ENCODE data around the gene RAD17. TPM values are rescaled to one million over a fixed set of nuclear protein-coding genes. Genes with fewer than 3 reads are reported as not detected.

Gene RAD17
- total and polyA plus RNA-seq, 2 of the 8 experiments (the other 6 are each of a cell fraction or from before 2014, with no cell fraction given) = 12.9 to 28.1 TPM

DNA sequence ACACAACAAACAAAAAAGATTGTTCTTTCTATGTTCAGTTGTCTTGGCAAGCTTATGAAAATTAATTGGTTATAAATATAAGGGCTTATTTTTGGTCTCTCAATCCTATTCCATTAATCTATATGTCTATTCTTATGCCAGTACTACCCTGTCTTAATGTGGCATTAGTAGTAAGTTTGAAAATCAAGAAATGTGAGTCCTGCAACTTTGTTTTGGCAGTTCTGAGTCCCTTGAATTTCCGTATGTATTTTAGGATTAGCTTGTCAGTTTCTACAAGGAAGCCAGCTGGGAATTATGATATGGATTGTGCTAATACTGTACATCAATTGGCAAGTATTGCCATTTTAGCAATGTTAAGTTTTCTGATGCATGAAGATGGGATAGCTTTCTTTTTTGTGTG lies 26.5 kb upstream of the RAD17 start:
- H3K27me3 ChIP-seq (replicated peaks in 1 of 4; ENCODE audit: control insufficient read depth in 3 of 4, extremely low read depth in 1 of 4, insufficient read depth in 3 of 4, low read length in 3 of 4) = no peaks in the 10 kb centered on the region
- no peak overlapping the region for H2BK5ac ChIP-seq (ENCODE audit: low read depth, low read length)
- no peaks in the 10 kb centered on the region for H3K23me2 ChIP-seq (ENCODE audit: low read depth, low read length)
- H3K27ac ChIP-seq (ENCODE audit: low read depth, low read length) = no peak overlapping the region
- no peak for FAIRE-seq
- H3K4me2 ChIP-seq (ENCODE audit: insufficient read depth in 1 of 2, low read depth in 2 of 2, low read length in 2 of 2) = no peak overlapping the region
- H2BK20ac ChIP-seq (ENCODE audit: low read length) = no peak overlapping the region
- no peak overlapping the region for H2BK12ac ChIP-seq (ENCODE audit: low read depth, low read length)
- H3K79me2 ChIP-seq (ENCODE audit: control insufficient read depth in 1 of 2, insufficient read depth in 2 of 2, low read length in 2 of 2) = no peaks in the 10 kb centered on the region
- no peak overlapping the region for H3K23ac ChIP-seq (ENCODE audit: insufficient read length)
- H3K4me1 ChIP-seq (replicated peaks in 1 of 4; ENCODE audit: control insufficient read depth in 3 of 4, insufficient read depth in 4 of 4, low read length in 3 of 4) = no peaks in the 10 kb centered on the region
- H4K91ac ChIP-seq (replicated peaks; ENCODE audit: insufficient read length, low read length) = no peak overlapping the region
- no peak overlapping the region for H2AK5ac ChIP-seq (ENCODE audit: low read depth, low read length)
- no peaks in the 10 kb centered on the region for H4K20me1 ChIP-seq (replicated peaks in 1 of 2; ENCODE audit: control insufficient read depth in 1 of 2, insufficient read depth in 2 of 2, low read length in 2 of 2)
- no peak overlapping the region for H2AFZ ChIP-seq (ENCODE audit: low read length)
- no peak for DNase-seq (ENCODE audit: low read depth in 1 of 2, low spot score in 2 of 2)
- ChIA-PET POLR2A (ENCODE audit: partially characterized antibody) (no interaction called here), CTCF (ENCODE audit: partially characterized antibody) (interaction anchor here (1.1 to 2.0 kb wide), 2 partner anchors 8 to 15 kb away, joined by 3 to 12 read pairs; no protein-coding TSS in a partner anchor)
- H4K8ac ChIP-seq (ENCODE audit: extremely low read depth, insufficient read depth, low read length) = no peak overlapping the region
- H3K9ac ChIP-seq (replicated peaks in 1 of 4; ENCODE audit: extremely low read depth in 1 of 4, low read depth in 3 of 4, low read length in 3 of 4) = no peak overlapping the region
- H2BK120ac ChIP-seq (replicated peaks; ENCODE audit: low read depth, low read length) = no peak overlapping the region
- H3K36me3 ChIP-seq (ENCODE audit: control insufficient read depth in 2 of 4, insufficient read depth in 4 of 4, low read length in 3 of 4) = no peaks in the 10 kb centered on the region
- 100% methylated on average over 1 of the region's 1 CpG; no CpG with 5 or more reads in 1 of the 2 experiments for WGBS, 2 experiments (ENCODE audit: extremely low coverage in 1 of 2, insufficient coverage in 1 of 2, insufficient read length in 1 of 2, insufficient replicate concordance in 2 of 2, low coverage in 1 of 2, low lambda C conversion rate in 2 of 2, missing lambda C conversion rate in 1 of 2)
- H2BK15ac ChIP-seq (ENCODE audit: low read length) = no peak overlapping the region
- no peak overlapping the region for H3K4ac ChIP-seq (replicated peaks; ENCODE audit: insufficient read length, low read depth, low read length)
- no peak overlapping the region for H3K14ac ChIP-seq (ENCODE audit: insufficient read length)
- no peak overlapping the region for H3K56ac ChIP-seq (replicated peaks; ENCODE audit: insufficient read length, low read depth, low read length)
- H3K18ac ChIP-seq (ENCODE audit: extremely low read depth, low read length) = no peak overlapping the region
- no peaks in the 10 kb centered on the region for H3K79me1 ChIP-seq (ENCODE audit: low read depth, low read length)
- no peaks in the 10 kb centered on the region for H3K9me3 ChIP-seq (ENCODE audit: insufficient read depth in 2 of 2, low read depth in 1 of 2, low read length in 1 of 2)
- no peak overlapping the region for H3K4me3 ChIP-seq (ENCODE audit: extremely low read depth in 1 of 4, insufficient read depth in 2 of 4, low read depth in 3 of 4, low read length in 4 of 4)
- H4K5ac ChIP-seq (ENCODE audit: insufficient read length, low read depth, low read length) = no peak overlapping the region
- TF ChIP-seq MAFK (IDR thresholded peaks at IDR 0.05; ENCODE audit: low read depth, low read length) (no peak), CHD1 (IDR thresholded peaks at IDR 0.05; ENCODE audit: low read depth, low read length) (no peak), HDAC6 (IDR thresholded peaks at IDR 0.05; ENCODE audit: low read depth, low read length) (no peak), SP1 (IDR thresholded peaks at IDR 0.05; ENCODE audit: low read depth, low read length) (no peak), TBP (IDR thresholded peaks at IDR 0.05; ENCODE audit: low read depth, low read length) (no peak), SIX5 (IDR thresholded peaks at IDR 0.05; ENCODE audit: low read depth, low read length) (no peak), TCF12 (IDR thresholded peaks at IDR 0.05; ENCODE audit: low read depth, low read length) (no peak), NANOG (IDR thresholded peaks at IDR 0.05; ENCODE audit: insufficient read depth, low read depth, low read length, poor library complexity, severe bottlenecking) (no peak), CTBP2 (IDR thresholded peaks at IDR 0.05; ENCODE audit: borderline replicate concordance, insufficient read depth, insufficient read length, low read length) (no peak), POLR2AphosphoS5 (IDR thresholded peaks at IDR 0.05; ENCODE audit: low read depth, low read length) (no peak), CEBPB (IDR thresholded peaks at IDR 0.05; ENCODE audit: low read depth, low read length) (no peak)
- TF ChIP-seq, protein P1, sequence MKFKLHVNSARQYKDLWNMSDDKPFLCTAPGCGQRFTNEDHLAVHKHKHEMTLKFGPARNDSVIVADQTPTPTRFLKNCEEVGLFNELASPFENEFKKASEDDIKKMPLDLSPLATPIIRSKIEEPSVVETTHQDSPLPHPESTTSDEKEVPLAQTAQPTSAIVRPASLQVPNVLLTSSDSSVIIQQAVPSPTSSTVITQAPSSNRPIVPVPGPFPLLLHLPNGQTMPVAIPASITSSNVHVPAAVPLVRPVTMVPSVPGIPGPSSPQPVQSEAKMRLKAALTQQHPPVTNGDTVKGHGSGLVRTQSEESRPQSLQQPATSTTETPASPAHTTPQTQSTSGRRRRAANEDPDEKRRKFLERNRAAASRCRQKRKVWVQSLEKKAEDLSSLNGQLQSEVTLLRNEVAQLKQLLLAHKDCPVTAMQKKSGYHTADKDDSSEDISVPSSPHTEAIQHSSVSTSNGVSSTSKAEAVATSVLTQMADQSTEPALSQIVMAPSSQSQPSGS (IDR thresholded peaks at IDR 0.05; ENCODE audit: low read length) = no peak
- TF ChIP-seq, protein P2, sequence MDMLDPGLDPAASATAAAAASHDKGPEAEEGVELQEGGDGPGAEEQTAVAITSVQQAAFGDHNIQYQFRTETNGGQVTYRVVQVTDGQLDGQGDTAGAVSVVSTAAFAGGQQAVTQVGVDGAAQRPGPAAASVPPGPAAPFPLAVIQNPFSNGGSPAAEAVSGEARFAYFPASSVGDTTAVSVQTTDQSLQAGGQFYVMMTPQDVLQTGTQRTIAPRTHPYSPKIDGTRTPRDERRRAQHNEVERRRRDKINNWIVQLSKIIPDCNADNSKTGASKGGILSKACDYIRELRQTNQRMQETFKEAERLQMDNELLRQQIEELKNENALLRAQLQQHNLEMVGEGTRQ (IDR thresholded peaks at IDR 0.05; ENCODE audit: low read length) = no peak
